ENCODE results near the gene ECEL1.

DNA sequence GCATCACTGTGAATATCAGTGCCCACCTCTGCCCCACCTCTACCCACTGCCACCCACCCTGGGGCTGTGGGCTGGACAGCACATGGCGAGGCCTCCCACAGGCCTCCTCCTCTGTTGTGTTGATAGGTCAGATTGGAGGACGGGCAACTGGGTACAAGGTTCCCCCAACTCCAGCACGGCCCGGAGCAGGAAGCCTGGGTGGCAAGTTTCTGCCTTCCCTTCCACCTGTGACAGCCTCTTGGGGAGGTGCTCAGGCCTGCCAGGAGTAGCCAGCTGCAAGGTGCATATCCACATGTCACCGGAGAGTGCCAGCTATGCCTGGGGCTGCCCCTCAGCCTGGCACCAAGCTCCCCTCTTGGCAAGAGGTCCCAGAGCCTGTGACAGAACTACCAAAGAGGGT, 6.9 kb upstream of the ECEL1 start:
- TF ChIP-seq, protein P1, sequence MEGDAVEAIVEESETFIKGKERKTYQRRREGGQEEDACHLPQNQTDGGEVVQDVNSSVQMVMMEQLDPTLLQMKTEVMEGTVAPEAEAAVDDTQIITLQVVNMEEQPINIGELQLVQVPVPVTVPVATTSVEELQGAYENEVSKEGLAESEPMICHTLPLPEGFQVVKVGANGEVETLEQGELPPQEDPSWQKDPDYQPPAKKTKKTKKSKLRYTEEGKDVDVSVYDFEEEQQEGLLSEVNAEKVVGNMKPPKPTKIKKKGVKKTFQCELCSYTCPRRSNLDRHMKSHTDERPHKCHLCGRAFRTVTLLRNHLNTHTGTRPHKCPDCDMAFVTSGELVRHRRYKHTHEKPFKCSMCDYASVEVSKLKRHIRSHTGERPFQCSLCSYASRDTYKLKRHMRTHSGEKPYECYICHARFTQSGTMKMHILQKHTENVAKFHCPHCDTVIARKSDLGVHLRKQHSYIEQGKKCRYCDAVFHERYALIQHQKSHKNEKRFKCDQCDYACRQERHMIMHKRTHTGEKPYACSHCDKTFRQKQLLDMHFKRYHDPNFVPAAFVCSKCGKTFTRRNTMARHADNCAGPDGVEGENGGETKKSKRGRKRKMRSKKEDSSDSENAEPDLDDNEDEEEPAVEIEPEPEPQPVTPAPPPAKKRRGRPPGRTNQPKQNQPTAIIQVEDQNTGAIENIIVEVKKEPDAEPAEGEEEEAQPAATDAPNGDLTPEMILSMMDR (IDR thresholded peaks at IDR 0.05; ENCODE audit: borderline replicate concordance, extremely low read depth, low read length, poor library complexity, severe bottlenecking): no peak
- TF ChIP-seq EZH2 (IDR thresholded peaks at IDR 0.05; ENCODE audit: borderline replicate concordance, low read depth, low read length, severe bottlenecking): no peak

All from DND-41 (cell line).